Right ventricle myocardium inferior (tissue), 1 donor: ENCODE results near the gene CYP27B1. TPM values are rescaled to one million over a fixed set of nuclear protein-coding genes. Genes with fewer than 3 reads are reported as not detected.

ENCODE experiments used
- ATAC-seq: fragments of 200-7000 bp; cut with Tn5 transposase; one replicate; pipeline ENCODE4 v1.9.1; 2020; ENCODE audit warnings: mild to moderate bottlenecking, moderate library complexity
- DNase-seq: peaks from one replicate; pipeline ENCODE4 v3.0.0; 2021; ENCODE audit errors: missing footprints
- intact Hi-C: fragments of 100-400 bp; cut with DNase I; formaldehyde crosslinking; loops from one replicate; pipeline ENCODE4 v1.11.0; 2022
- long read RNA-seq: library from polyadenylated mRNA; unstranded; transcript quantifications from one replicate; pipeline ENCODE4 v2.0.0, GENCODE V29; 2021
- total RNA-seq: library from RNA; stranded (reverse); fragmentation: NEBNext Ultra II Directional; extraction: Animal tissue kit (Norgen Biotek cat#: 25700); gene quantifications from one replicate; pipeline ENCODE4 v1.2.1, GENCODE V29; 2021
- donor health status: DM: no; HTN: yes; CAD: no; lungs with severe emphysema.

CYP27B1 gene, protein sequence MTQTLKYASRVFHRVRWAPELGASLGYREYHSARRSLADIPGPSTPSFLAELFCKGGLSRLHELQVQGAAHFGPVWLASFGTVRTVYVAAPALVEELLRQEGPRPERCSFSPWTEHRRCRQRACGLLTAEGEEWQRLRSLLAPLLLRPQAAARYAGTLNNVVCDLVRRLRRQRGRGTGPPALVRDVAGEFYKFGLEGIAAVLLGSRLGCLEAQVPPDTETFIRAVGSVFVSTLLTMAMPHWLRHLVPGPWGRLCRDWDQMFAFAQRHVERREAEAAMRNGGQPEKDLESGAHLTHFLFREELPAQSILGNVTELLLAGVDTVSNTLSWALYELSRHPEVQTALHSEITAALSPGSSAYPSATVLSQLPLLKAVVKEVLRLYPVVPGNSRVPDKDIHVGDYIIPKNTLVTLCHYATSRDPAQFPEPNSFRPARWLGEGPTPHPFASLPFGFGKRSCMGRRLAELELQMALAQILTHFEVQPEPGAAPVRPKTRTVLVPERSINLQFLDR
- 0.49 TPM for total RNA-seq
- long read RNA-seq: 0 reads

DNA sequence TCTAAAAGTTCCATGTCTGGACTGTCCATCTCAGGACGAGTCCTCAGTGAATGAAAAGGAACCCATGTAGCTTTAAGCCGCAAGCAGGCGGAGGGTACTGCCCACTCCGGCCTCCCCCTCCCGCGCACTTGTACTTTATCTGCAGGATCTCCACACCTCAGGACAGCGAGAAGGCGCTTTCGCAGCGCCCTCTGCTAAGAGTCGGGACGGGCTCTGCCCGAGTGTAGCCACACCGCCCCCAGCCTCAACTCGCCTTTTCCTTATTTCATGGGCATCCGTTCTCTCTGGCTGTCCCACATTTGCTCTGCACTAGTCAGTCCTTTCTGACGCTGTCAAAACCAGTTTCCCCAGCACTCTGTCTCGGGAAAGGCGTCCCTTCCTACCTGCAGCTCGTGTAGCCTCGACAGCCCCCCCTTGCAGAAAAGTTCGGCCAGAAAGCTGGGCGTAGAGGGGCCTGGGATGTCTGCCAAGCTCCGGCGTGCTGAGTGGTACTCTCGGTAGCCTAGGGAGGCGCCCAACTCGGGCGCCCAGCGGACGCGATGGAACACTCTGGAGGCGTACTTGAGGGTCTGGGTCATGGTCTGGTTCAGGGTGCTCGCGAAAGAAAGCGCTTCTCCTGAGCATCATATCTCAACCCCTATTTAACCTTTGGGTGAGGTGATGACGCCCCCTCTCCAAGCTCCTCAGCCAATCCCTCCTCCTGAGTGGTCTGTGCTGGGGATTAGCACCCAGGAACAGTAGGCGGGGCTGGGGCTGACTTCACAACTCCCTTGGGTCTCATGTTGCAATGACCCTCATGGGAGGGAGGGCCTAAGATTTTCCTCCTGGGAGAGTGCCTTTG is at the start of gene CYP27B1:
Gene CYP27B1, minus strand, starts transcription at position 615 of the 841 bp plus-strand sequence. Its CDS starts 37 bp downstream, at position 578.
- intact Hi-C loops: no loop called here
- ATAC-seq: no peak
- peak; percentile 72 for DNase-seq

DNA sequence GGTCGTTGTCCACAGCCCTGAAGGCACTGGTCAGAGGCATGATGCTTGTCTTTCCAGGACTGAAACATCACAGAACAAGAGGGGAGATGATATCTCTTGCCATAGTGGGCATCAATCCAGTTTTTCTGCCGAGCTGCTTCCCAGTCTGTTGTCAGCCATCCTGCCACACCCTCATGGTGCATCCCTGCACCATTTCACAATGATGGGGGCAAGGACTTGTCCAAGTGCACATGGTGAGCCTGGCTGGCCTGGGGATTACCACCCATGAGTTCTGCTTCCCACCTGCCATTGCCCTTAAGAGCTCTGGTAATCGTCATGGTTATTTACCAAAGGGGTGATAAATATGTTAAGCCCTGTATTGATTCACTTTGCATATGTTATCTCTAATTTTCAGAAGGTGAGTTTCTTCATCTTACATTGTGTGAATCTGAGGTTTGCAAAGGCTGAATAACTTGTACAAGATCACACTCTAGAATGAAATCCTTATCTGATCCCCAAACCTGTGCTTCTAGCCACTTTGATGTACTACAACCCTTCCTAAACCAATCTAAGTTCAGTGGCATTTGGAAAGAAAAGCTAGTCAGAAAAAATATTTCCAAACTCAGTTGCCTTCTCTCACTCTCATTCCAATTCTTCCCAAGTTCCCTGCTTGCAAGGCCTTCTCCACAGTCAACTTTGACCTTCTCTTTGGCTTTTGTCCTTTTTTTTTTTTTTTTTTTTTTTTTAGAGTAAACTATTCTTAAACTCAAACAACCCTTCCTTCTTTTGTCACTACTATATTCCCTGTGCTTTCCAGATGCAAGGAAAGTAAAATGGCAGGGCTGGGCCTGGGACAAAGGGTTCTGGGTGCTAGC is 49.4 kb upstream of the CYP27B1 start:
- DNase-seq (no peak), ATAC-seq (no peak)
- intact Hi-C loops: no loop called here

GRCh38 chr12:57815177-57816000 is 48.5 kb upstream of the CYP27B1 start:
- ATAC-seq (no peak), DNase-seq (no peak)
- intact Hi-C loops: no loop called here

DNA sequence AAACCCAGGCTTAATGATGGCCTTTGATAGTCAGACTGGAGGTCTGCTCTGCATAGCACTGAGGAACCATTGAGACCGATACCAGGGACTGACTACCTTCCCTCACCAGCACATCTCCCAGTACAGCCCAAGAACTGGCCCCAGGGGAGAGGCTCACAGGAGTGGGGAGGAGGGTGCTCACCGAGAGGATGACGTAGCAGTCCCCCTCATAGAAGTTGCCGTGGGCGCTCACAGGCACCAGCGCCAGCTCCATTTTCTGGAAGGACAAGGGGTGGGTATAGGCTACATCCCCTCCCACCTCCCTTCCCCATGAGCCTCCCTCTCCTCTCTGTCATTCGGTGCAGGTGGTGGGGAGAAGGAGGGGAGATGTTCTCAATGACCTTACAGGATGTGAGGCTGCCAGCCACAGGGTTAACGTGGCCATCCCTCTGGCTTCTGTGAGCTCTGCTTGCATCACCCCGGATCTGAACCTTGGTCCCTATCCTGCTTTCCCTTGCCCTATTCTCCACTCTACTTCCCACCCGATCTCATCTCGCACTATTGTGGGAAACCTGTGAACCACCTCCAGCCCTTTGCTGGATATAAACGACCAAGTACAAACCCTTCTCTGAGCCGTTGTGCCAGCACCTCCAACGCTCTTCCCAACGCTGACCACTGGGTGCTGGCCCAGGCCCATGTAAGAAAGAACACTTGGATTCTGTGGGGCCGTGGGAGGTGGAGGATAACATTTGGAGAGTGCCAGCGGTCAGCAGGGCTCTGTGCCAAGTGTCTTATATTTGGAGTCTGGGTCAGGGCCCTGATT is 47.3 kb upstream of the CYP27B1 start:
- intact Hi-C loops: no loop called here
- DNase-seq (no peak), ATAC-seq (no peak)

- ATAC-seq (no peak), DNase-seq (no peak)
- intact Hi-C loops: no loop called here
Measured at GRCh38 chr12:57813111-57813970, 46.5 kb upstream of the CYP27B1 start.

- ATAC-seq (no peak), DNase-seq (no peak)
- intact Hi-C loops: no loop called here
Measured at GRCh38 chr12:57811028-57811755, 44.3 kb upstream of the CYP27B1 start.

GRCh38 chr12:57810450-57810849 is 43.6 kb upstream of the CYP27B1 start:
- DNase-seq (no peak), ATAC-seq (no peak)
- intact Hi-C loops: no loop called here

- no peak for ATAC-seq
- DNase-seq: no peak
- intact Hi-C loops: no loop called here
Measured at GRCh38 chr12:57809425-57809824, 42.5 kb upstream of the CYP27B1 start.

- ATAC-seq (no peak), DNase-seq (no peak)
- intact Hi-C loops: no loop called here
Measured at GRCh38 chr12:57808351-57808750, 41.5 kb upstream of the CYP27B1 start.

DNA sequence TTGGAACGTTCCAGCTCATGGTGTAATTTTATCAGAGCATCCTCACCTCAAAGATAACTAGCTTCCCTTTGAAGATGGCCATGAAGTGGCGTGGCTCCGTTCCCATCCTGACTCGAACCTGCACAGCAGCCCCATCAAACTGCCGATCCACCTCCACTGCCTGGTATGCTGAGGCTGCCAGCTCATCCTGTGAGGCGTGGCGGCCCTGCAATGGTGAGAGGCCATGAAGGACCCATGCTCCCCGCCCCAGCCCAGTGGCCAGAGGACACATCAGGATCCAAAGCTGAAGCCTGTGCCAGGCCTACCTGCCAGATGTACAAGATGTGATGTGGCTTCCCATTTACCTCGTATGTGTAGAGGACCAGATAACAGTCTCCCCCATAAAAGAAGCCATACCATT is 40.4 kb upstream of the CYP27B1 start:
- ATAC-seq: no peak
- intact Hi-C loops: no loop called here
- no peak for DNase-seq

GRCh38 chr12:57806677-57807076 is 39.8 kb upstream of the CYP27B1 start:
- DNase-seq (no peak), ATAC-seq (no peak)
- intact Hi-C loops: no loop called here

DNA sequence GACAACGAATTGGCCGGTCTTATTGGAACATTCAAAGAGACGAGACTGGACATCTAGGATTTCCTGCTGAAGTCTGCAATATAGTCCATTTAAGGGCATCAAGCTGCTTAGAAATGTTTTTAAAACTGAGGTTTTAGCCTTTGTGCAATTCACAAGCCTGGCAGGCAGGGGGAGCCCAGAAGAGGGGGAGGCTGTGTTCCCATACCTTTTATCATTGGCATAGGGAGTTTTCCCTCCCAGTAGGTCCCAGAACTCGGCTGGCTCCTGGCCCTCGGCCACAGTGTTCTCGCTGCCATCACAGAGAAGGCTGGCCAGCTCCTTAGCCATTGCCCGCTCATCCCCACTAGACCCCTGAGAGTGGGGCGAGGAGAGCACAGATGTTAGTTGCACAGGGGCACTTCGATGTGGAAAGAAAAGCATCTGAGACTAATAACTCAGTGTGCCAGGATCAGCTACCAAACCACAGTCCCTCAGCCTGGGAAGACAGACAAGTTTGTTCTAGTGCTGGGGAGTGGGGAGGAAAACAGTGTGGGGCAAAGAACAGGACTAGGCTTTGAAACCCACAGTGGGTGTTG is 36.5 kb upstream of the CYP27B1 start:
- ATAC-seq (peak; percentile 75), DNase-seq (no peak)
- intact Hi-C loops: loop anchor here (1.0 kb wide), 1 partner anchor 102 kb away; no protein-coding TSS in a partner anchor

- DNase-seq: no peak
- intact Hi-C loops: loop anchor here (1.0 kb wide), 1 partner anchor 103 kb away; no protein-coding TSS in a partner anchor
- no peak for ATAC-seq
Measured at GRCh38 chr12:57802607-57803006, 35.7 kb upstream of the CYP27B1 start.

DNA sequence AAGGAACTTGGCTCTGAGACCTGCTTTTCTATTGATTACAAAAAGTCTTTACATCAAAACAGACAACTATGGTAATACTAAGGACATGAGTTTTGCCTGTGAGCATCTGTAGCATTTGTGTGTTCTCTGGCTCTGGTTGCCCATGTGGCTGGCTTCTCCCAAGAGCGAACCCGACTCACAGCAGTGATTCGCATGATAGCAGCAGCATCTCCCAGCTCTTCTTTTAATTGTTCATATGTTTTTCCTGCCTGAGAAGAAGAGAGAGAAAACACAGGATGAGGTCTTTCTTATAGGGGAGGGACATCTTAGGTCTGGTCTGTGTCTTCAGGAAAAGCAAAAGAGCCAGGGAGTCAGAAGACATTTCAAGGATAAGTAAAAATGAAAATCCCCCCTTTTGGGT is 34.1 kb upstream of the CYP27B1 start:
- DNase-seq: no peak
- intact Hi-C loops: no loop called here
- no peak for ATAC-seq

DNA sequence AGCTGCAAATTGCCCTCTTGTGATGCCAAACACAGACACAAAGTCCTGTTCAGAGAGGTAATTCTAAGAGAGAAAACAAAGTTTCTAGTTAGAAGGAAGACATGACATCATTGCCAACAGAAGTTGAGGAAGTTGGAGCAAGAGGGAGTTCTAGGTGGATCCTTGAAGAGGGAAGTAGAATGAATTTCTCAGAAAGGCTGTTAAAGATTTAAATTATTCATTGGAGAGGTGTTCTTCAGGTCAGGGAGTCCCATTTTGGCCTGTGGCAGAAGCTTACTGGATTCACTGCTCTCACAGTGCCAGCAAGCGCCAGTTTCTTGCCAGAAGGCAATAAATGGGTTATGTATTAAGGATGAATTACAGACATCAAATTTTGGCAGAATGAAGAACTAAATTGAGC is 31.1 kb upstream of the CYP27B1 start:
- ATAC-seq: no peak
- DNase-seq: no peak
- intact Hi-C loops: no loop called here
